Stimulated activated CD8-positive, alpha-beta memory T cell treated with anti-CD3 and anti-CD28 coated beads, Interleukin-12 subunit alpha, Interleukin-12 subunit beta, amount 100 ng/mL, for 1 hour (primary cell): ENCODE data around the gene MOSPD2.

Source experiments
- DNase-seq: peaks from one replicate; pipeline ENCODE4 v3.0.0-alpha.2; 2020; ENCODE audit warnings: low read depth

Gene MOSPD2

GRCh38 chrX:14915596-14915995, 42.4 kb downstream of the MOSPD2 start:
- no peak for DNase-seq

GRCh38 chrX:14916017-14916674, 42.9 kb downstream of the MOSPD2 start:
- DNase-seq, result no peak

DNA sequence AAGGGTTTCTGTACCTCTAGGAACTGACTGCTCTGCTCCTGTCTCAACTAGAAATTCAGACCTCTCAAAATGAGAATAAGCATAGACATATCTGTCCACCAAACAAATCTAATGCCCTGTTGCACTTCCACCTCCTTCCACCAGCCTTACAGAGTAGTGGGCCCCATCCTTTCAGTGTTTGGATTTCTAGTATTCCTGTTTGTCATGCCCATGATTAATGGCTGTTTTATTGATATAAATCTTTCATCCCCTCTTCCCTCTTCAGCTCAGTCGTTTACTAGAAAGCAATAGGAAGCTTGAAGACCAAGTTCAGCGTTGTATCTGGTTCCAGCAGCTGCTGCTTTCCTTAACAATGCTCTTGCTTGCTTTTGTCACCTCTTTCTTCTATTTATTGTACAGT, 46.2 kb downstream of the MOSPD2 start:
- DNase-seq, result no peak

- DNase-seq, result no peak
These were observed 47.0 kb downstream of the MOSPD2 start for GRCh38 chrX:14920196-14920595.

- DNase-seq, result no peak
These were observed 49.2 kb downstream of the MOSPD2 start for GRCh38 chrX:14922437-14922836.

DNA sequence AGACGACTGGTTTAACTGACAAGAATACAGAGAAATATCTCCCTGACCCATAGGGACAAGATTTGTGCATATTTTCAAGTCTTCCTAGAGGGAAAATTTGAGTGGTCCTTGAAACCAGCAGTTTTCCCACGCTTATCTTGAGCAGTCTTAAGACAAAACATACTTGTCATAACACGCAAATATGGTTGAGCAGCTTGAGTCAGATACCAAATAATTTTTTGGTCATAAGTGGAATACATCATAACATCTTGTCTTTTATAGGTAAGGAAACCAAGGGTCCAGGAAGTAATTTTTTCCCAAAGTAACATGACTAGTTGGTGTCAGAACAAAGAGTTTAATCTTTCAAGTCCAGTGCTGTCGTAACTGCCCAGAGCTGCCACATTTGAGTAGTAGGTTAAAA, 50.5 kb downstream of the MOSPD2 start:
- no peak for DNase-seq

- no peak for DNase-seq
These were observed 53.2 kb downstream of the MOSPD2 start for GRCh38 chrX:14926471-14926870.

GRCh38 chrX:14927401-14927800, 54.2 kb downstream of the MOSPD2 start:
- DNase-seq, result no peak

GRCh38 chrX:14930663-14931062, 57.4 kb downstream of the MOSPD2 start:
- no peak for DNase-seq

DNA sequence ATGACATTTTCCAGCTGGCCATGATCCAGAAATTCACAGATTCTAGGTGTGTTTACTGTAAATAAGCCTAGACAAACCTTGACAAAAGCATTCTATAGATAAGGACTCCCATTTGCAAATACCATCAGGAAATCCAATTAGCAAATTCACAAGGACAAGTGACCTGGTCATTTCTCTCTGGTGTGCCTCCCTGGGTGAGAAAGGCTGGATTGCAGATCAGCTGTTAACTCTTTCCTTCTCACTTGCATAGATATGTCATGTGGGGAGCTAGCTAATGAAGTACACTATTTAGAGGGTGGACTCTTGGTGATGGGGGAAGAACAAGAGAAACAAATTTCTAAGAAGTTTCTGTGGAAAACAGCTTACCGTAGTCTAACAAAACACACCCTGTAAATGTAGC, 58.9 kb downstream of the MOSPD2 start:
- DNase-seq, result no peak

GRCh38 chrX:14934423-14934822, 61.2 kb downstream of the MOSPD2 start:
- no peak for DNase-seq

GRCh38 chrX:14936561-14936960, 63.3 kb downstream of the MOSPD2 start:
- no peak for DNase-seq

DNA sequence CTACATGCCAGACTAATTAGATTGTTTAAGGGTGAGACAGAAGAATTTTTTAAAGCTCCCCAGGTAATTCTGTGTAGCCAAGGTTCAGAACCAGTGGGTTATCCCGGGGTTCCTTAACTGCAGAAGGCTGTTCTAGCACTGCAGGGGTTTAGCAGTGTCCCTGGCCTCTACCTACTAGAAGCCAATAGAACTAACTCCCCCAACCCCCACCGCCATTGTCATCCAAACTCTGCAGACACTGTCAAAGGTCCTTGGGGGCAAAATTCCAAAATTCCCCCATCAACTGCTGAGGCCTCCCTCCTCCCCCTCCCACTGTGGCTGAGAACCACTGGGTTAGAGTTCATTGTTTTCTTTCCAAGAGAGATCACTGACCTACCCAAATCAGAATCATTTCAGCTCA, 66.4 kb downstream of the MOSPD2 start:
- DNase-seq, result no peak

GRCh38 chrX:14941301-14941700, 68.1 kb downstream of the MOSPD2 start:
- no peak for DNase-seq

DNA sequence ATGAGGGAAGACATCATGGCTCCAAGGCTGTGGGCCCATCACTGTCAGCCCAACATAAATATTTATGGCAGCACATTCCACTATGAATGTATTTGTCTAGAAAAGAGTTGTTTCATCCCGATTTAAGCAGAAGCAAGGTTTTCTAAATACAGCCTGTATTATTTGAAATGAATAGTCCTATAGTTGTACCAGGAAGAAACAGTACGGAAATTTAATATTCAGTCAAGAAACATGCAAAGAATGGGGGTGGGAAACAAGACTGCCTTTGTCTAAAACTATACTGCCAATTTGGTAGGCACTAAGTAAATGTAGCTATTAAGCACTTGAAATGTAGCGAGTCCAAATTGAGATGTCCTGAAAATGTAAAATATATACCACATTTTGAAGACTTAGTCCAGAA, 69.1 kb downstream of the MOSPD2 start:
- DNase-seq, result no peak

DNA sequence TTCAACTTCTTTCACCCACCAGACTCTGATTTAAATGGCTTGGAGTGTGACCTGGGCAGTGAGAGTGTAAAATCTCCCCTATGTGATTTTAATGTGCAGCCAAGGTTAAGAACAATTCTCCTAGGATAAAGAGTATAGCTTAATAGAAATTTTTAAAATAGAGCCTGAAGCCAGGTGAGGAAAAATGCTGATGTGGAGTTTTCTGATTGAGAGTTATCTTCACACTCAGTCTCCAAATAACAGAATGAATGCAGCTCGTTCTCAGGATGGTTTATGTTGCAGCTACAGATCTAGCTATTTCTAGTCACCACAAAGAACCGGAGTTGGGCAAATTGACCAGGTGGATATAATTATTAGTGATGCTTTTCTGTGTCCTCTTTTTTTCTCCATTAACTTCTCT, 70.7 kb downstream of the MOSPD2 start:
- no peak for DNase-seq

- DNase-seq, result no peak
These were observed 73.5 kb downstream of the MOSPD2 start for GRCh38 chrX:14946606-14947155.

DNA sequence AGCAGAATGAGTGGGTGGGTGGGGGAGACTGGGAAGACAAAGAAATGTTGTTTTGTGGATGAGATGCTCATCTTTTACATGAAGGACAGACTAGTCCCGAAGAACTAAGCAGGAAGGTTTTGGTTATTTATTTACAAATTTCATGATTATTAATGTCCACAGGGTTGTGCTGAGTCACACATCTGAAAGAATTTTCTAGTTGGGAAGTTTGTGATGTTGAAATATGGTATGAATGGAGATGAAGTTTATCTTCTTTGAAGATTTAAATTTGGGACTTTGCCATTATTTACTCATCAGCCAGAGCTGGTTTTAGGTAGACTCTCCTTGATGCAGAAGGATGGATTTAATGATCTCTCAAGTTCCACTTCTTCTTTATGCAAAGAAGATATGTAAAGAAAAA, 75.5 kb downstream of the MOSPD2 start:
- DNase-seq, result no peak

- no peak for DNase-seq
These were observed 83.8 kb downstream of the MOSPD2 start for GRCh38 chrX:14956813-14957582.

DNA sequence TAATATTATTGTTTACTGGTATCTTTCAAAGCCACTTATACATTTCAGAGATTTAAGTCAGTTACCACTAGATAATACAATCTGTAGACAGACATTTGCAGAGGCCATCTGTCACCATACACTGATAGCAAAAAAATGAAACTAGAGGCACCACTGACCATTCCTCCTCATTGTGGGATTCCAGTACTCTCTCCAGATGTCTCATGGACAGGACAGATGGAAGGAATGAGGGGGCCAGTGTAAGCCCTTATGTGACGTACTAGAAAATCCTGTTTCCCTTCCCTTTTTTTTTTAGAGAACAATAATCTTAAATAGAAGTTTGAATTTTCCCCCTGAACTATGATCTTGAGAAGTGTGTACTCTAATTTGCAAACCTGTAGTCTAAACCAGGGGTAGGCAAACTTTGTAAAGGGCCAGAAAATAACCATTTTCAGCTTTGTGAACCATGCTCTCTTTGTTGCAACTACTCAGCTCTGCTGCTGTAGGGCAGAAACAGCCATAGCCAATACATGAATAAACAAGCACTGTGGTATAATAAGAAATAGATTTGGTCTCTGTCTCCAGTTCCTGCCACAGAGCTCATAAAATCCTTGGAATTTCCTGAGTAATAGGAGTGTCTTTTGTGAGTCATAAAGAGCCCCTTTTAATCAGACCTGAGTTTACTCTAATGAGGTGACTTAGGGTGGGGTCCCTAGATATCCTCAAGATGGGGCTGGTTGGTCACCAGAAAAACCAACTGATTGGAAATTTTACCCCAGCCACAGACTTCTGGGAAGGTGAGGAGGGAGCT, 90.4 kb downstream of the MOSPD2 start:
- no peak for DNase-seq

- no peak for DNase-seq
These were observed 91.3 kb downstream of the MOSPD2 start for GRCh38 chrX:14964500-14964899.
